ENCODE results near the gene SLC2A13. TPM values are rescaled to one million over a fixed set of nuclear protein-coding genes. Genes with fewer than 3 reads are reported as not detected.

The SLC2A13 gene
- total and polyA plus RNA-seq, 10 donors = 1.1 to 17.1 (median 7.6) TPM

DNA sequence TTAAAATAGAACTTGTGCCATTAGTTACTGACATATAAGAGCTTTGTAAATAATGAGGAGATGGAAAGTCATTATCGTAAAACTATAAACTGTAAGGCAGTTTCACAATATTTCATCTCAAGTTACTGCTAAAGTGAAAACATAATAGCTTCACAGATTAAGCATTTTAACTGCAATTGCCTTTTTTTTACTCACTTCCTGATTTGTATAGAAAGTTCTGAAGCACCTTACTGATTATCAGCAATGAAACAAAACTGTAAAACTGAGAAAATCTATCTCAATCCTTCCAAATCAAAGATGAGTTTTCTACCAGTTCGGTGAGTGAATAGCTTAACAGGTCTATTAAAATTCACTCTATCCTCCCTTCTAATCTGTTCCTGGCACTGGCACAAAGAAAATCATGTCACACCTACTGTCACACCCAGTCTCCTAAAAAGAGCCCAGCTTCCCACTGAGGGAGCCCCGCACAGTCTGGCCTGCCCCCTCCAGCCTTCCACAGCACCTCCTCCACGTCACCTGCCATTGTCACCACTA is 324.9 kb downstream of the SLC2A13 start:
- Histone ChIP-seq H3K36me3 (no peaks in the 10 kb centered on the region), H3K4me1 (no peaks in the 10 kb centered on the region), H3K9me3 (peaks cover 0 to 11% (median 0%) of the 10 kb centered on the region in 8 donors), H3K27ac (no peak overlapping the region), H3K4me3 (no peak overlapping the region), H3K27me3 (replicated peaks in 1 of 7) (no peaks in the 10 kb centered on the region)
- no peak for TF ChIP-seq POLR2AphosphoS5 (IDR thresholded peaks at IDR 0.05)
- TF ChIP-seq POLR2A (IDR thresholded peaks at IDR 0.05) = no peak
- TF ChIP-seq, protein P1, sequence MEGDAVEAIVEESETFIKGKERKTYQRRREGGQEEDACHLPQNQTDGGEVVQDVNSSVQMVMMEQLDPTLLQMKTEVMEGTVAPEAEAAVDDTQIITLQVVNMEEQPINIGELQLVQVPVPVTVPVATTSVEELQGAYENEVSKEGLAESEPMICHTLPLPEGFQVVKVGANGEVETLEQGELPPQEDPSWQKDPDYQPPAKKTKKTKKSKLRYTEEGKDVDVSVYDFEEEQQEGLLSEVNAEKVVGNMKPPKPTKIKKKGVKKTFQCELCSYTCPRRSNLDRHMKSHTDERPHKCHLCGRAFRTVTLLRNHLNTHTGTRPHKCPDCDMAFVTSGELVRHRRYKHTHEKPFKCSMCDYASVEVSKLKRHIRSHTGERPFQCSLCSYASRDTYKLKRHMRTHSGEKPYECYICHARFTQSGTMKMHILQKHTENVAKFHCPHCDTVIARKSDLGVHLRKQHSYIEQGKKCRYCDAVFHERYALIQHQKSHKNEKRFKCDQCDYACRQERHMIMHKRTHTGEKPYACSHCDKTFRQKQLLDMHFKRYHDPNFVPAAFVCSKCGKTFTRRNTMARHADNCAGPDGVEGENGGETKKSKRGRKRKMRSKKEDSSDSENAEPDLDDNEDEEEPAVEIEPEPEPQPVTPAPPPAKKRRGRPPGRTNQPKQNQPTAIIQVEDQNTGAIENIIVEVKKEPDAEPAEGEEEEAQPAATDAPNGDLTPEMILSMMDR (IDR thresholded peaks at IDR 0.05 in 8 of 11, conservative IDR thresholded peaks at IDR 0.05 in 3 of 11) = no peak
- intact Hi-C loops (cut with DNase I; ENCODE audit: low total_unique reads) = no loop called here
- no peak for DNase-seq
- WGBS, 5 donors = 82 to 94% (median 88%) methylated on average over 4 of the region's 4 CpGs

DNA sequence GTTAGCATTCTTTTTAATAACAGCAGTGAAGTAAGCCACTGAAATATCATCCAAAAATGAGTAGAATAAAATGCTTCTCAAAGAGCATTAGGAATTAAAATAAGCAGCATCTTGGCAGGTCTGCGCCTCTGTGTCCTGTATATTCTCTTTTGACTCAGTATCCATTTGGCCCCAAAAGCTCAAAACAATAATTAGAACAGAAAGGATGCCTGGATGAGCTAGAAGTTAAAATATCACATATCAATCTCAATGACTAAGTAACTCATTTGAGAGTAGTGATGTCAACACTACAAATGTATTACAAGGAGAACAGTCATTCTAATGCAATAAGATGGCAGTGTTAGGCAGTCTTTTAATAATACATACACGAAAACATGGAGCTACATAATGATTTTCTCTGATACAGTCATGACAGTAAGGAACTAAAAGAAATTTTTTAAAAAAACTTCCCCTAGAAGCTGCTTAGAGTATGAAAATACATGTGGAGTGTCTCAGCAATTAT is 325.4 kb downstream of the SLC2A13 start:
- H3K9me3 ChIP-seq = peaks cover 0 to 10% (median 0%) of the 10 kb centered on the region in 8 donors
- no peaks in the 10 kb centered on the region for H3K4me1 ChIP-seq
- intact Hi-C loops (cut with DNase I; ENCODE audit: low total_unique reads) = no loop called here
- no peaks in the 10 kb centered on the region for H3K27me3 ChIP-seq (replicated peaks in 1 of 7)
- WGBS, 5 donors = 87 to 93% (median 89%) methylated on average over 2 of the region's 2 CpGs
- no peak for TF ChIP-seq POLR2A (IDR thresholded peaks at IDR 0.05)
- TF ChIP-seq POLR2AphosphoS5 (IDR thresholded peaks at IDR 0.05) = no peak
- TF ChIP-seq, protein P1 (IDR thresholded peaks at IDR 0.05 in 8 of 11, conservative IDR thresholded peaks at IDR 0.05 in 3 of 11) = no peak
- H3K4me3 ChIP-seq = no peak overlapping the region
- H3K27ac ChIP-seq = no peak overlapping the region
- DNase-seq = no peak
- no peaks in the 10 kb centered on the region for H3K36me3 ChIP-seq

DNA sequence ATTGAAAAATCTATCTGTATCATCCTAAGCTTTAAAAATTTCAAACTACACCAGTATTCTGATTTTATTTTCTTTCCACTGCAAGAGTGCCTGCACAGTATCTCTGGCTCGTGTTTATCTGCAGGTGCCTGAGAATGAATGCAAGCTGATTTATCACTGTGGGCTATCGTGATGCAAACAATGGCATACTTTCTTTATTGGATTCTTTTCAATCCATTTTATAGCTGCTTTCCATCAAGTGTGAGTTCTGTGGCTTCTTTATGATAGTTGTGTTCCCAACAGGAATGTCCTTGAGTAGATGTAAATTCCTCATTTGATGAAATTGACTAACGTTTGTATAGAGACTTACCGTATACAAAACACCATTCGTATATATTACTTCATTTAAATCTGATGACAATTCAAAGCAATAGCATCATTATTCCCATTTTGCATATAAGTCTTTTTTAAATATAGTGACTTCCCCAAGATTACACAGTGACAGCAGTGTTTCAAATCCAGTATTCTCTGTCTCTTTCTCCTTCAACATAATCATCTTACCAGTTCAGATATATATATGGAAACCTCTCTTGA is 326.0 kb downstream of the SLC2A13 start:
- no peaks in the 10 kb centered on the region for H3K4me1 ChIP-seq
- H3K36me3 ChIP-seq = no peaks in the 10 kb centered on the region
- no peak overlapping the region for H3K27ac ChIP-seq
- no peak overlapping the region for H3K4me3 ChIP-seq
- H3K27me3 ChIP-seq (replicated peaks in 1 of 7) = no peaks in the 10 kb centered on the region
- 91 to 95% (median 93%) methylated on average over 5 of the region's 5 CpGs for WGBS, 5 donors
- peaks cover 0 to 7% (median 0%) of the 10 kb centered on the region in 8 donors for H3K9me3 ChIP-seq
- TF ChIP-seq POLR2AphosphoS5 (IDR thresholded peaks at IDR 0.05) (no peak), POLR2A (IDR thresholded peaks at IDR 0.05) (no peak)
- TF ChIP-seq, protein P1 (IDR thresholded peaks at IDR 0.05 in 8 of 11, conservative IDR thresholded peaks at IDR 0.05 in 3 of 11) = no peak
- intact Hi-C loops (cut with DNase I; ENCODE audit: low total_unique reads) = no loop called here
- DNase-seq = no peak

DNA sequence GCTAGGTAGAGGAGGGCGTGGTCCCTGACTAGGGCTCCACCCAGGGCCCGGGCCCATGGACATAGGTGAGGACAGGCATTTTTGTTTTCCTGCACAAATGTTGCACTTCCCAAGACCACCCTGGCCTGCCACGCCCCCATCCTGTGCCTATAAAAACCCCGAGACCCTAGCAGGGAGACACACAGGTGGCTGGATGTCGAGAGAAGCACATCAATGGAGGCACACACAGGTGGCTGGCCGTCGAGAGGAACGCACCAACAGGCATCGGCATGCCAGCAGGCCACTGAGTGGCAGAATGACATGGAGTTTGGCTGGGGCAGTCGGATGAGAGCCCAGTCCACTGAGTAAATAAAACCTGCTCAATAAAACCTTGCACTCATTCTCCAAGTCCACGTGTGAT is 328.4 kb downstream of the SLC2A13 start:
- Histone ChIP-seq H3K27me3 (replicated peaks in 1 of 7) (no peaks in the 10 kb centered on the region), H3K36me3 (no peaks in the 10 kb centered on the region), H3K4me1 (no peaks in the 10 kb centered on the region), H3K27ac (no peak overlapping the region), H3K9me3 (no peaks in the 10 kb centered on the region), H3K4me3 (no peak overlapping the region)
- TF ChIP-seq, protein P1 (IDR thresholded peaks at IDR 0.05 in 8 of 11, conservative IDR thresholded peaks at IDR 0.05 in 3 of 11) = no peak
- TF ChIP-seq POLR2AphosphoS5 (IDR thresholded peaks at IDR 0.05) (no peak), POLR2A (IDR thresholded peaks at IDR 0.05) (no peak)
- WGBS, 5 donors = 85 to 94% (median 91%) methylated on average over 11 of the region's 11 CpGs
- intact Hi-C loops (cut with DNase I; ENCODE audit: low total_unique reads) = no loop called here
- DNase-seq = peak; percentile 69
